ELR (cell line): ENCODE results near the gene ABO.
A peak's percentile ranks its signal among the peaks of the same experiment; 100 is the strongest.
"Not testable (repeated sequence)": the region's sequence is repeated elsewhere in the genome, so short reads cannot be mapped to it uniquely, and the experiment has no call there.

Source experiments
- DNase-seq: peaks from one replicate; pipeline ENCODE4 v3.0.0-alpha.2; 2015; ENCODE audit warnings: low read depth

The ABO gene

DNA sequence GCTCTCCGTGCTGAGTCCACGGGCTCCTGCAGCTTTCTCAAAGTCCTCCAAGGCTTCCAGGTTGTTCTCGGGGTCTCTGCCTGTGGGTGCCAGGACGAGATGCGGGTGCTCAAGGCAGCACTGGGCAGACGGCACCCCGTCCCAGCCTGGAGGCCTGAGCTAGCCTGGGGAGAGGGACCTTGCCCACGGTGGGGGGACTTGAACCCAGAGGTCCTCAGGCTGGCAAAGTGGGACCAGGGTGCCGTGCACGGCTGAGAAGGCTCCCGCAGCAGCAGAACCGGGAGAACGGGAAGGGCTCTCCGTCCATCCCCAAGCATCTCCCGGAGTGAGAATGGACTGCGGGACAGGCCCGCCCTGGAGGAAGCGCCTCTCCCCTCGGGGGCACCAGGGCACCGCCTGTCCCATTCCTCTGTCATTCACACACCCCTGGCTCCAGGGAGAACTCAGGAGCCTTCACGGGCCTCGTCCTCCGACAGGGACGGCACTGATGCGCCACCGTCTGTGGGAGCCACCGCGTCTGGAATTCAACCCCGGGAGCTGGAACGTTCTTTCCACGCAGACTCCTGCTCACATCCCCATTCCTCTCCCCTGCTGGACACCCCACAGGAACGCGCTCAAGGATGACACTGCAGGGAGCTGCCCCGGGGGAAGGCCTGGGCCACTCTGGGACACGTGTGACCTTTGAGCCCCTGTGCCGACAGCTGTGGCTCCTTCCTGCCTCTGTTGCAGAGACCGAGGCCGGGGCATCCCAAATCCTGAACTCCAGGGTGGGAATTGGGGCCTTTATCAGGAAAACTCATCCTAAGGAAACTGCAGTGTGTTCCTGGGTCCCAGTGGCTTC is 49.6 kb downstream of the ABO start:
- no peak for DNase-seq

- DNase-seq = no peak
Measured at GRCh38 chr9:133224762-133225161, 50.2 kb downstream of the ABO start.

- not testable (repeated sequence) for DNase-seq
Measured at GRCh38 chr9:133223159-133223756, 51.7 kb downstream of the ABO start.

- not testable (repeated sequence) for DNase-seq
Measured at GRCh38 chr9:133221994-133222393, 53.0 kb downstream of the ABO start.

DNA sequence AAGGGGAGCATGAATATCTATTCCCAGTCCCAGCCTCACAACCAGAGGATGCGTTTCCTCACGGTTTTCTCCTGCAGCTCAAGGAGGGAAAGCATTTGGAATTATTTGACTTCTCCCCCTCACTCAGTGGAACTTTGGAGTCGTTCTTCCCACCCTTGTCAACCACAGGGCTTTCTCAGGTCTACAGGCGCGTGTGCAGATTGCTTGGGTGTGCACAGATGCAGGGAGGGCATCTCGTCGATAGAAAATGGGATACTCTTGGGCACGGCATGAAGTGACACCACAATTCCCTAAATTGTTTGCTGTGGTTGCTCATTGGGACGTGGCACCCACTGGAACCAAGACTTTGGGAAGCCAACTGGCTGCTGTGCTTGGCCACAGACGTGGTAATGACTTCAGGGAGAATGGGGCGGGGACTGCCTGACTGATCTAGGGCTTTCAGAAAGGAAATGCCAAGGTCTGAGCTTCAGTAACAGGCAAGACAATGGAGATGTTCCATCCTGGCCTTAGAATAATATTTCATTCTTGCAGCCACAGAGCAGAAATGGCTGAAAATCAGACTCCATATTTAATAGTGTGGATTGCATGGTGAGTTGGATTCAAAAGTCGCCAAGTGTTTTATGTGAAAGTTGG is 53.7 kb downstream of the ABO start:
- no peak for DNase-seq

DNA sequence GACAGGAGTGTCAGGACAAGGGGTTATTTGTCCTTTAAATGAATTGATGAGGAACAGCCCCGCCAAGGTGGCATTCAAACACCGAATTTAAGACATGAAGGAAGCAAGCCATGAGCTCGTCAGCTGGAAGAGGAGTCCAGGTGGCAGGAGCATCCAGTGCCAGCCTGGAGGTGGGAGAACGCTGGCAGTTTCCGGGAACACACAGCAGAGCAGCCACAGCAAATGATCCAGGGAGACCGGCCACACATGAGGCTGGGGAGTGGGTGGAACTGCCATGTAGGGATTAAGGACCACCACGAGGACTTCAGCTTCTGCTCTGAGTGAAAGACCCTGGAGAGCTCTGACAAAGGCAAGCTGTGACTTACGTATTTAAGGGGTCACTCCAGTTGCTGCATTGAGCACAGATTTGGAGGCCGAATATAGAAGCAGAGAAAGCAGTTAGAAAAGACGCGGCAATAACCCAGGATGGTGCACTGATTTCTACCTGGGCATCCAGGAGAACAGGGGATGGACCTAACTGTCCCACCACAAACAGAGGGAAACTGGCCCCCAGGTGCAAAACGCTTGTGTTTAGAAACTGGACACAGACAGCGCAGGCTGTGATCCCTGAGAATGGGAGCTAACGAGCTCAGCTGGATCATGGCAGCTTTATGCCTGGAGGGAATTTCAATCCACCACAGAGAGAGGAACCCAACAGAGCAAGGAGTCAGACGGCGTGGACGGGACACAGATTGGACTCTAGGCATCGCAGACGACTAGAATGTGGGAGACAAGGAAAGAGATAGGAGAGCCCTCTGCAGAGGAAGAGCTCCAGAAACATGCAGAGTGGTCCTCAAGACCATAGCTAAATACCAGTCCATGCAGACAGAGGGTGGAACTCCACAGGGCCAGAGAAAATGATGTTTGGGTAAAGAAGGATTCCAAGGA is 56.7 kb downstream of the ABO start:
- DNase-seq = not testable (repeated sequence)

GRCh38 chr9:133217333-133217988 is 57.5 kb downstream of the ABO start:
- DNase-seq = not testable (repeated sequence)

- peak; percentile 45 for DNase-seq
Measured at GRCh38 chr9:133214276-133214675, 60.7 kb downstream of the ABO start.

GRCh38 chr9:133210609-133211008 is 64.4 kb downstream of the ABO start:
- DNase-seq = no peak

GRCh38 chr9:133210202-133210532 is 64.8 kb downstream of the ABO start:
- no peak for DNase-seq

GRCh38 chr9:133209327-133210201 is 65.4 kb downstream of the ABO start:
- DNase-seq = not testable (repeated sequence)

DNA sequence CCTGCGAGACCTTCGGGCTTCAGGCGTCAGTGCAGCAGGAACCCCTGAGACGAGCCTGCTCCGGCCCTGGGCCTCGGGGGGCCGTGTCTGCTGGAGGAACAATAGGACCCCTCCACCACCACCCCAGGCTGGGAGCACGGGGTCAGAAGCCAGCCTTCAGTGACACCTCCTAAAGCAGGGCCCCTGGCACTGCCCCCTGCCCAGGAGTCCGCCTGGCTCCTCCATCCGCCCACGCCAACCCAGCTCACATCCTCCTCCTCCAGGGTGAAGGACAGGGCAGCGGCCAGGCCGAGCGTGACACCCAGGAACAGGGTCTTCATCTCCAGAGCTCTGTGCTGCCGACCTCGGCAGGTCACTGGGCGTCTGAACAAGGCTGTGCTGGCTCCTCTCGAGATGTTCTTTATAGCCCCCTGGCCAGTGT is 66.1 kb downstream of the ABO start, which contains the start of gene OBP2B:
Gene OBP2B, minus strand, starts transcription at position 371 of the 421 bp plus-strand sequence. Its CDS starts 51 bp downstream, at position 320.
- not testable (repeated sequence) for DNase-seq

- DNase-seq = not testable (repeated sequence)
Measured at GRCh38 chr9:133208171-133208879, 66.7 kb downstream of the ABO start.

- no peak for DNase-seq
Measured at GRCh38 chr9:133207540-133208170, 67.3 kb downstream of the ABO start.

DNA sequence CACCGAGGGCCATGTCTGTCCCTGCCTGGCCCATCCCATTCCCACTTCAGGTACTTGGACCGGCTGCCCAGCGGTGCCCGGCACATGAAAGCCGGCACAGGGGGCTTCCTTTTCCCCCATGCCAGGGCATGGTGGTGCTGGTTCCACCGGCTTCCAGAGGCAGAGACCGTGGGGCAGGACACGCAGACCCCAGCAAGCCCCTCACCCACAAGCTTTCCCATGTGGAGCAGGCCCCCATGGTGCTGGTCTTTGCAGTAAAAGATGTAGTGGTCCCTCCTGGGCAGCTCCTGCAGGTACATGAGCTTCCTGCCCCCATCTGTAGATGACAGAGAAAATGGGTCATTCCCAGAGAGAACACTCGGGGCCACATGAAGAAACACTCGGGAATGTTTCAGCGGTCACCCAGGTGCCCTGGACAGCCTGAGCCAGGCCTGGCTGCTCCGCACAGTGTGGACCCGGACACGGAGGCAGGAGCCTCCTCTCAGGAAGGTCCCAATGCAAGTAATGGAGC is 67.9 kb downstream of the ABO start:
- no peak for DNase-seq

DNA sequence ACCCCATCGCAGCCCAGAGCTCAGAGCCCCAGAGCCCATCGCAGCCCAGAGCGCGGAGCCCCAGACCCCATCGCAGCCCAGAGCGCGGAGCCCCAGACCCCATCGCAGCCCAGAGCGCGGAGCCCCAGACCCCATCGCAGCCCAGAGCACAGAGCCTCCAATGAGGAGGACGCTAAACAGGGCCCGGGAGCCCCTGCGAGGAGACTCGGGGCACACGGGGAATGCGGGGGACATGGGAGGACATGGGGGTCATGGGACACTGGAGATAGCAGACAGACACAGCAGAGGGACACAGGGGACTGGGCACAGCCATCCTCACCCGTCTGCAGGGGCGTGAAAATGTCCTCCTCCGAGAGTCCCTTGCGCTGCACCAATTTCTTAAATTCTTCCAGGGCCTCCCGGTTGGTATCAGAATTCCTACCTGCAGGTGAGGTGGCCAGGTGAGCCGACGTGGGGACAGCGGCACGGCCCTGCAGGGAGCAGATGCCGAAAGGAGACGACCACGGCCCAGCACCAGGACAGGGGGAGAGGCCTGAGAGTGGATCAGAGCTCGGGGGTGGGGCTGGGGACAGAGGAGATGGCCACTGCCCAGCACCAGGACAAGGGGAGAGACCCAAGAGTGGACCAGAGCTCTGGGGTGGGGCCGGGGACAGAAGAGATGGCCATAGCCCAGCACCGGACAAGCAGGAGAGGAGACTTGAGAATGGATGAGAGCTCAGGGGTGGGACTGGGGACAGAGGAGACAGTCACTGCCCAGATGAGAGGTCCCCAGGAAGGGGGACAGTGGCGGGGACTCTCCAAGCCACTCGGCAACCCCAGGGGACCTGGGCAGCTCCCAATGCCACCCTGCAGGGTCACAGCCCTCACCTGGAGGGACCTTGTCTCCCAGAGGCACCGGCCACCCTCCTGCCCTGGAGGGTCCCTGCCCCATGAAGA is 68.7 kb downstream of the ABO start:
- DNase-seq = no peak

- not testable (repeated sequence) for DNase-seq
Measured at GRCh38 chr9:133205481-133205887, 69.5 kb downstream of the ABO start.
